B cell (primary cell): ENCODE measurements around the gene CERS1. TPM values are rescaled to one million over a fixed set of nuclear protein-coding genes. Genes with fewer than 3 reads are reported as not detected.

ENCODE experiments used
- ATAC-seq: fragments of 200-7000 bp; cut with Tn5 transposase; one replicate; pipeline ENCODE4 v1.10.0; 2021; ENCODE audit warnings: low read depth, mild to moderate bottlenecking, moderate number of reproducible peaks, moderate library complexity
- CTCF ChIA-PET: fragments of 350-600 bp; sonication (Branson Sonifier 250); formaldehyde crosslinking; loops from one replicate; lab custom pipeline; 2021; ENCODE audit warnings: antibody characterized with exemption, inconsistent platforms; lab: Charles Lee
- POLR2A ChIA-PET: fragments of 350-600 bp; sonication (Branson Sonifier 250); formaldehyde crosslinking; loops from one replicate; lab custom pipeline; 2021; ENCODE audit warnings: antibody characterized with exemption; lab: Charles Lee
- DNase-seq: peaks from one replicate; pipeline ENCODE4 v3.0.0; 2013
- H2AFZ ChIP-seq: 2 replicates; pipeline ENCODE4 v1.6.1; 2012; ENCODE audit warnings: mild to moderate bottlenecking, low read depth, low read length; ENCODE audit not compliant: insufficient read depth, poor library complexity, severe bottlenecking
- H3K27ac ChIP-seq, 2 donors: 1 replicate in 1 of 2; 2 replicates in 1 of 2; pipeline ENCODE4 v1.5.1; 2012 to 2013; ENCODE audit warnings: low read length in 2 of 2, mild to moderate bottlenecking in 2 of 2, moderate library complexity in 1 of 2
- H3K27me3 ChIP-seq, 4 experiments: fragments of 200-600 bp in 1 of 4; sonication (generic) in 1 of 4; replicated peaks in 1 of 4; 1 replicate in 2 of 4; 2 replicates in 2 of 4; pipeline versions ENCODE4 v1.6.1 to v1.7.0; 2013 to 2016; ENCODE audit warnings: low read length in 3 of 4, mild to moderate bottlenecking in 2 of 4, mixed read lengths in 1 of 4, moderate library complexity in 1 of 4; ENCODE audit not compliant: insufficient read depth in 4 of 4, control insufficient read depth in 3 of 4; ENCODE audit errors: control extremely low read depth in 1 of 4
- H3K36me3 ChIP-seq, 2 experiments: replicated peaks in 1 of 2; 1 replicate in 1 of 2; 2 replicates in 1 of 2; pipeline versions ENCODE4 v1.6.1 to v1.7.1; 2013; ENCODE audit warnings: low read length in 1 of 2; ENCODE audit not compliant: insufficient read depth in 2 of 2, control insufficient read depth in 1 of 2; ENCODE audit errors: control extremely low read depth in 1 of 2, extremely low read depth in 1 of 2
- H3K4me1 ChIP-seq, 2 donors: fragments of 200-600 bp in 1 of 2; sonication (generic) in 1 of 2; 1 replicate in 1 of 2; 2 replicates in 1 of 2; pipeline versions ENCODE4 v1.5.1 to v1.6.1; 2013 to 2017; ENCODE audit warnings: low read length in 2 of 2; ENCODE audit not compliant: control insufficient read depth in 2 of 2, insufficient read depth in 2 of 2
- H3K4me2 ChIP-seq: replicated peaks from 2 replicates; pipeline ENCODE3; 2012; ENCODE audit warnings: mild to moderate bottlenecking, low read depth, low read length; ENCODE audit not compliant: poor library complexity, severe bottlenecking
- H3K4me3 ChIP-seq, 5 experiments: fragments of 200-600 bp in 1 of 5; sonication (generic) in 1 of 5; 1 replicate in 3 of 5; 2 replicates in 2 of 5; pipeline versions ENCODE4 v1.5.1 to v1.7.0; 2011 to 2016; ENCODE audit warnings: low read length in 4 of 5, mild to moderate bottlenecking in 4 of 5, low read depth in 2 of 5, control low read depth in 1 of 5, moderate library complexity in 1 of 5; ENCODE audit not compliant: insufficient read depth in 1 of 5; ENCODE audit errors: control extremely low read depth in 1 of 5, extremely low read depth in 1 of 5
- H3K79me2 ChIP-seq: fragments of 200-600 bp; sonication (generic); one replicate; pipeline ENCODE4 v1.6.0; 2016; ENCODE audit warnings: low read length; ENCODE audit not compliant: control insufficient read depth, insufficient read depth
- H3K9ac ChIP-seq: fragments of 200-600 bp; sonication (generic); 2 replicates; pipeline ENCODE4 v1.6.1; 2017; ENCODE audit warnings: mild to moderate bottlenecking, low read length, moderate library complexity
- H3K9me3 ChIP-seq, 3 donors: one replicate each; pipeline versions ENCODE4 v1.6.1 to v1.7.1; 2013; ENCODE audit warnings: low read length in 2 of 3; ENCODE audit not compliant: control insufficient read depth in 2 of 3, insufficient read depth in 1 of 3; ENCODE audit errors: control extremely low read depth in 1 of 3
- H4K20me1 ChIP-seq: 2 replicates; pipeline ENCODE4 v1.6.0; 2012; ENCODE audit warnings: mild to moderate bottlenecking, low read length; ENCODE audit not compliant: insufficient read depth, control insufficient read depth, poor library complexity, severe bottlenecking
- H3K27ac Mint-ChIP-seq: one replicate; pipeline ENCODE4 v1.8.0; 2021; ENCODE audit warnings: mixed read lengths
- H3K27me3 Mint-ChIP-seq: one replicate; pipeline ENCODE4 v1.8.0; 2021; ENCODE audit warnings: mixed read lengths
- H3K4me1 Mint-ChIP-seq: one replicate; pipeline ENCODE4 v1.8.0; 2021; ENCODE audit warnings: mixed read lengths
- H3K4me3 Mint-ChIP-seq: one replicate; pipeline ENCODE4 v1.8.0; 2021; ENCODE audit warnings: mixed read lengths
- H3K9me3 Mint-ChIP-seq: one replicate; pipeline ENCODE4 v1.8.0; 2022; ENCODE audit warnings: mixed read lengths; ENCODE audit not compliant: insufficient read depth
- EZH2 ChIP-seq: IDR thresholded peaks from 2 replicates; pipeline ENCODE4 v1.6.1; 2012; ENCODE audit warnings: borderline replicate concordance, low read depth, mild to moderate bottlenecking, moderate library complexity, low read length; ENCODE audit not compliant: insufficient read depth, poor library complexity, severe bottlenecking
- WGBS: methylation state at CpG from one replicate; pipeline ENCODE4 v1.1.5; 2013; ENCODE audit warnings: missing lambda C conversion rate; ENCODE audit not compliant: insufficient coverage; 5-methylcytosine and 5-hydroxymethylcytosine counted together
- intact Hi-C: fragments of 100-400 bp; cut with micrococcal nuclease; formaldehyde crosslinking; loops from one replicate; pipeline ENCODE4 v1.10.0; 2022
- polyA plus RNA-seq: library from polyadenylated mRNA; depleted of rRNA; stranded (reverse); fragments of >200 nt; gene quantifications from 2 replicates; pipeline ENCODE4 v1.2.3, GENCODE V29; 2012
- total RNA-seq, 2 donors: library from RNA; stranded (reverse); fragments of 120-200 nt in 1 of 2; gene quantifications; 1 replicate in 1 of 2; 2 replicates in 1 of 2; pipeline versions ENCODE4 v1.2.3 to v1.2.4, GENCODE V29; 2013 to 2022
- TF ChIP-seq, protein P1 (sequence below): fragments of 200-600 bp; IDR thresholded peaks from one replicate; pipeline ENCODE4 v1.8.0; 2022; ENCODE audit warnings: antibody characterized with exemption, mild to moderate bottlenecking

The CERS1 gene
- total and polyA plus RNA-seq, 2 donors (not counting 1 experiment from before 2014, with no cell fraction given): not detected

DNA sequence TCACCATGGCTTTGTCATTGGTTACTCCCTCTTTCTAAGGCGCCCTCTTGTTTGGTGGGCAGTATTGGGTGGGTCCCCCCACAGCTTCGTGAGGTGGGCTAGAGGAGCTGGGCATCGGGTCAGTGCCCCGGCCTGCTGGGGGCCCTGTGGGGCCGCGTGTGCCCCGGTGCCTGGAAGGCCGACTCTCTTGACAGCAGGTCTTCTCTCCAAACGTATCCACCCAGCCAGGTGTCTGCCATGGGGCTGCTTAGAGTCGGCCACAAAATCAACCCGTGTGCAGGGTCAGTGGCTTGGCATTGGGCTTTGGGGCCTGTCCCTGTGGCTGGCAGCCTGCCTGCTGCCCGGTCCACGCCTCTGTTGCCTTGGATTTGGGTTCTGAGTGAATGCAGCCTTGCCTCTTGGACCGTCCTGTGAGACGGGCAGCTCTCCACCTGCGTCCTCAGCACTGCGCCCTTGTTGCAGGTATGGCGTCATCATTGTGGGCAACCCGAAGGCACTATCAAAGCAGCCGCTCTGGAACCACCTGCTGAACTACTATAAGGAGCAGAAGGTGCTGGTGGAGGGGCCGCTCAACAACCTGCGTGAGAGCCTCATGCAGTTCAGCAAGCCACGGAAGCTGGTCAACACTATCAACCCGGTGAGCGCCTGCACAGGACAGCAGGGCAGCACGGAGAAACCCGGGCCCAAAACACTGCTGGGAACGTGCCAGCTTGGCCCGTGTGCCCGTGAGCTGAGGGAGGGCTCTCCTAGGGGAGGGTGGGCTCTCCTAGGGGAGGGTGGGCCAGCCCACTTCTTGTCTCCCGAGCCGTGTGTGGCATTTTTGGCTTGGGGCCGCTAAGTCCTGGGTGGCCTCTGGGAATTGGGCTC, 32.7 kb downstream of the CERS1 start:
- peaks cover 10% of the 10 kb centered on the region for H3K4me1 Mint-ChIP-seq
- H3K9ac ChIP-seq: no peak overlapping the region
- H3K27me3 Mint-ChIP-seq: no peaks in the 10 kb centered on the region
- no peak overlapping the region for H3K4me2 ChIP-seq
- WGBS: 99% methylated on average over 33 of the region's 33 CpGs
- intact Hi-C loops: no loop called here
- ATAC-seq (no peak), DNase-seq (no peak)
- H3K79me2 ChIP-seq: peaks cover 3% of the 10 kb centered on the region
- peaks cover 61% of the 10 kb centered on the region for H4K20me1 ChIP-seq
- no peaks in the 10 kb centered on the region for H3K27me3 ChIP-seq
- peaks cover 2 to 17% of the 10 kb centered on the region in 2 donors for H3K4me1 ChIP-seq
- no peak overlapping the region for H3K27ac ChIP-seq
- no peak overlapping the region for H3K4me3 Mint-ChIP-seq
- no peak overlapping the region for H2AFZ ChIP-seq
- H3K9me3 Mint-ChIP-seq: no peaks in the 10 kb centered on the region
- H3K9me3 ChIP-seq: peaks cover 0 to 3% (median 0%) of the 10 kb centered on the region in 3 donors
- ChIA-PET POLR2A (interaction anchor here (0.5 kb wide), 1 partner anchor 319 kb away, joined by 3 read pairs; no protein-coding TSS in a partner anchor), CTCF (interaction anchor here (0.8 kb wide), 1 partner anchor 406 kb away, joined by 3 read pairs; no protein-coding TSS in a partner anchor)
- TF ChIP-seq EZH2: no peak
- TF ChIP-seq, protein P1, sequence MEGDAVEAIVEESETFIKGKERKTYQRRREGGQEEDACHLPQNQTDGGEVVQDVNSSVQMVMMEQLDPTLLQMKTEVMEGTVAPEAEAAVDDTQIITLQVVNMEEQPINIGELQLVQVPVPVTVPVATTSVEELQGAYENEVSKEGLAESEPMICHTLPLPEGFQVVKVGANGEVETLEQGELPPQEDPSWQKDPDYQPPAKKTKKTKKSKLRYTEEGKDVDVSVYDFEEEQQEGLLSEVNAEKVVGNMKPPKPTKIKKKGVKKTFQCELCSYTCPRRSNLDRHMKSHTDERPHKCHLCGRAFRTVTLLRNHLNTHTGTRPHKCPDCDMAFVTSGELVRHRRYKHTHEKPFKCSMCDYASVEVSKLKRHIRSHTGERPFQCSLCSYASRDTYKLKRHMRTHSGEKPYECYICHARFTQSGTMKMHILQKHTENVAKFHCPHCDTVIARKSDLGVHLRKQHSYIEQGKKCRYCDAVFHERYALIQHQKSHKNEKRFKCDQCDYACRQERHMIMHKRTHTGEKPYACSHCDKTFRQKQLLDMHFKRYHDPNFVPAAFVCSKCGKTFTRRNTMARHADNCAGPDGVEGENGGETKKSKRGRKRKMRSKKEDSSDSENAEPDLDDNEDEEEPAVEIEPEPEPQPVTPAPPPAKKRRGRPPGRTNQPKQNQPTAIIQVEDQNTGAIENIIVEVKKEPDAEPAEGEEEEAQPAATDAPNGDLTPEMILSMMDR: no peak
- H3K4me3 ChIP-seq: no peak overlapping the region
- no peak overlapping the region for H3K27ac Mint-ChIP-seq
- peaks cover 0 to 85% of the 10 kb centered on the region in 2 experiments for H3K36me3 ChIP-seq

DNA sequence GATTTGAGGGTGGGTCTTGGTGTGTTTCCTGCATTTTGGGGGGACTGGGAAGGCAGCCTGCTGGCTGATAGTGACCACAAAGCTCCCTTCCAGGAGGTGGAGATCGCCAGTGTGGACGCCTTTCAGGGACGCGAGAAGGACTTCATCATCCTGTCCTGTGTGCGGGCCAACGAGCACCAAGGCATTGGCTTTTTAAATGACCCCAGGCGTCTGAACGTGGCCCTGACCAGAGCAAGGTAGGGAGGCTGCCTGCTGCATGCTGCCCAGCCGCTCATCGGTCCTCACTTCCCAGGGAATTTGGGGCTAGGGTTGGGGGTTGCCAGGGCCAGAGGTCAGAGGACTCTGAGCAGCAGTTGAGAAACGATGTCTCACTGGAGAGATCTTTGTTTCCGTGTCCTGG, 34.0 kb downstream of the CERS1 start:
- Histone ChIP-seq H3K27me3 (no peaks in the 10 kb centered on the region), H3K4me1 (peaks cover 2 to 17% of the 10 kb centered on the region in 2 donors), H3K27ac (no peak overlapping the region), H3K4me3 (no peak overlapping the region), H3K9ac (no peak overlapping the region), H3K36me3 (peaks cover 0 to 86% of the 10 kb centered on the region in 2 experiments), H2AFZ (no peak overlapping the region), H3K4me2 (no peak overlapping the region), H4K20me1 (peaks cover 56% of the 10 kb centered on the region), H3K9me3 (peaks cover 0 to 3% (median 0%) of the 10 kb centered on the region in 3 donors), H3K79me2 (no peaks in the 10 kb centered on the region)
- intact Hi-C loops: no loop called here
- Mint-ChIP-seq H3K27me3 (no peaks in the 10 kb centered on the region), H3K4me3 (no peak overlapping the region), H3K4me1 (peaks cover 9% of the 10 kb centered on the region), H3K27ac (no peak overlapping the region), H3K9me3 (no peaks in the 10 kb centered on the region)
- ATAC-seq (no peak), DNase-seq (no peak)
- POLR2A ChIA-PET: interaction anchor here (0.7 kb wide), 1 partner anchor 13 kb away, joined by 4 read pairs; no protein-coding TSS in a partner anchor
- WGBS: 98% methylated on average over 12 of the region's 12 CpGs
- no peak for TF ChIP-seq EZH2
- TF ChIP-seq, protein P1: no peak
- CTCF ChIA-PET: no interaction called here
